Skeletal muscle cell (primary cell): ENCODE results near the gene CPED1.

Experiments used
- DNase-seq: peaks from one replicate; pipeline ENCODE4 v3.0.0-alpha.2; 2010; ENCODE audit warnings: low read depth
- H3K4me3 ChIP-seq: 2 replicates; pipeline ENCODE4 v1.5.1; 2011; ENCODE audit warnings: low read depth, mild to moderate bottlenecking, control low read depth, low read length, moderate library complexity

Gene CPED1

GRCh38 chr7:121342631-121343030 is 354.1 kb downstream of the CPED1 start:
- H3K4me3 ChIP-seq: no peak overlapping the region
- DNase-seq: no peak

- no peak overlapping the region for H3K4me3 ChIP-seq
- no peak for DNase-seq
Observed at GRCh38 chr7:121343302-121343701, 354.8 kb downstream of the CPED1 start.

DNA sequence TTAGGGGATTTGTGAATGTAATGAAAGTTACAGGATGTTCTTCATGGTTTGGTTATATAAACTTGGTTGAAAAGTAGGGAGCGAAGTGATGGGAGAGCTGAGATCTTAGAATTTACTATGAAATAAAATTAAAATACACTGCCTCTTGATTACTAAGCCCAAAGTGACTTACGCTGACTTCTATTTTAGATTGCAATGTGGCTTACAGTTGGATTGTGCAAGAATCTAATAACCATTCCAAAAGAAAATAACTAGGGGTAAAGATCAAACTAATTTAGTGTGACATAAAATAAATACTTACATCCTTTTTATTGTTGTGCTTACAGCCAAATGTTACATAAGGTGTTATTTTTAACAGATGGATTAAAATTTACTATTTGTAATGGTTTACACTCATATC is 355.6 kb downstream of the CPED1 start:
- H3K4me3 ChIP-seq: no peak overlapping the region
- no peak for DNase-seq

DNA sequence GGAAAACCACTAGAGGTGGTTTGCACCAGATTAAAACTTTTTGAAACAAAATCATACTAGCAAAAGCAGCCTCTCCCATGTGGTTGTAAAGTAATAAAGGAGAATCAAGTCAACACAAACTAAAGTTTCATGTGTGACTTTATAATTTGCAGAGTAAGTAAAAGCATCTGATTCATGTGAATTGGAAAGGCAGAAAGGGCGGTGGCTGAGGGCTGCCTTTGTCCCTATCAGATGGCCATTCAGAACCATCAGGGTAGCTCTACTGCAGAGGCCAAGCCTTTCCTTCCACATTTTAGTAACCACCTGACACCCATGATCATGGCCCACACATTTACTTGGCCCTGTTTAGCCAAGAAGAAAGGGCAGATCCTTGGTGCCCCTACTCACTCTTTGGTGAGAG is 356.0 kb downstream of the CPED1 start:
- H3K4me3 ChIP-seq: no peak overlapping the region
- no peak for DNase-seq
